ENCODE results near the gene TCFL5.

DNA sequence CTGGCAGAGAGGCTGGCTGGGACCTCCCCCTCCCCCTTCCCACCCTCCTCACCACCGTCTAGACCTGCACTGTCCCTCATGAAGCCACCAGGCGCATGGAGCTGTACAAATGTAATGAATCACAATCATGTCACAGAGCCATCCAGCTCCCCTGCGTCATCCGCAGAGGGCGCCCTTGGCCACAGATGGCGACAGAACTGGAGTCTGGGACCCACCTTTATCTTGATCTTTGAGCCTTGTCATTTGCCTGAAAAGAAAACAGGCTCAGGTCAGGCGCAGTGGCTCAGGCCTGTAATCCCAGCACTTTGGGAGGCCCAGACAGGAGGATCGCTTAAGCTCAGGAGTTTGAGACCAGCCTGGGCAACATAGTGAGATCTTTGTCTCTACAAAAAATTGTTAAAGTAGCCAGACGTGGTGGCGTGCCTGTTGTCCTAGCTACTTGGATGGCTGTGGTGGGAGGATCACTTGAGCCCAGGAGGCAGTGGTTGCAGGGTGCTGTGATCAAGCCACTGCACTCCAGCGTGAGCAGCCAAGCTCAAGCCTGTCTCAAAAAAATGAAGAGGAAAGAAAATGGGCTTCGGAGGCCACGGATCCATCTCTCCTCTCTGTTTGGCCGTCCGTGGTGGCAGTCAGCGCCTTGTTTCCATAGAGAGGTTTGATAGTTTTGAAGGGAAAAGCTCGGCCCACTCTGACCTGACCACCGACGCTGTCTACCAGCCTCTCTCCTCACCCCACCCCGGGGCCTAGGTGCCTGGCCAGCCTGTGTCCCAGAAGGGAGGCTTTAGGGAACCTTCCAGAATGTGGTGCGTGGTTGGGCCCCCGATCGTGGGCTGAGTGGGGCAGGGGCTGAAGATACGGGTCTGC, 38.6 kb downstream of the TCFL5 start:
- TF ChIP-seq, protein P1, sequence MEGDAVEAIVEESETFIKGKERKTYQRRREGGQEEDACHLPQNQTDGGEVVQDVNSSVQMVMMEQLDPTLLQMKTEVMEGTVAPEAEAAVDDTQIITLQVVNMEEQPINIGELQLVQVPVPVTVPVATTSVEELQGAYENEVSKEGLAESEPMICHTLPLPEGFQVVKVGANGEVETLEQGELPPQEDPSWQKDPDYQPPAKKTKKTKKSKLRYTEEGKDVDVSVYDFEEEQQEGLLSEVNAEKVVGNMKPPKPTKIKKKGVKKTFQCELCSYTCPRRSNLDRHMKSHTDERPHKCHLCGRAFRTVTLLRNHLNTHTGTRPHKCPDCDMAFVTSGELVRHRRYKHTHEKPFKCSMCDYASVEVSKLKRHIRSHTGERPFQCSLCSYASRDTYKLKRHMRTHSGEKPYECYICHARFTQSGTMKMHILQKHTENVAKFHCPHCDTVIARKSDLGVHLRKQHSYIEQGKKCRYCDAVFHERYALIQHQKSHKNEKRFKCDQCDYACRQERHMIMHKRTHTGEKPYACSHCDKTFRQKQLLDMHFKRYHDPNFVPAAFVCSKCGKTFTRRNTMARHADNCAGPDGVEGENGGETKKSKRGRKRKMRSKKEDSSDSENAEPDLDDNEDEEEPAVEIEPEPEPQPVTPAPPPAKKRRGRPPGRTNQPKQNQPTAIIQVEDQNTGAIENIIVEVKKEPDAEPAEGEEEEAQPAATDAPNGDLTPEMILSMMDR (IDR thresholded peaks at IDR 0.05): no peak
- no peak for TF ChIP-seq POLR2AphosphoS5 (IDR thresholded peaks at IDR 0.05; ENCODE audit: insufficient read depth in 1 of 2, low read depth in 1 of 2)

Measured in vagina (tissue), 2 donors.